DMS153 treated with DMSO at 0.1 percent for 48 hours (cell line): ENCODE data around the gene BSPRY.
"Not testable (repeated sequence)": the region's sequence is repeated elsewhere in the genome, so short reads cannot be mapped to it uniquely, and the experiment has no call there.

Source experiments
- DNase-seq: peaks from one replicate; lab custom pipeline; 2025; ENCODE audit not compliant: unreplicated experiment; lab: John Stamatoyannopoulos, UW

BSPRY gene

GRCh38 chr9:113341712-113342410 is 7.5 kb upstream of the BSPRY start:
- peak; percentile 25 for DNase-seq

DNA sequence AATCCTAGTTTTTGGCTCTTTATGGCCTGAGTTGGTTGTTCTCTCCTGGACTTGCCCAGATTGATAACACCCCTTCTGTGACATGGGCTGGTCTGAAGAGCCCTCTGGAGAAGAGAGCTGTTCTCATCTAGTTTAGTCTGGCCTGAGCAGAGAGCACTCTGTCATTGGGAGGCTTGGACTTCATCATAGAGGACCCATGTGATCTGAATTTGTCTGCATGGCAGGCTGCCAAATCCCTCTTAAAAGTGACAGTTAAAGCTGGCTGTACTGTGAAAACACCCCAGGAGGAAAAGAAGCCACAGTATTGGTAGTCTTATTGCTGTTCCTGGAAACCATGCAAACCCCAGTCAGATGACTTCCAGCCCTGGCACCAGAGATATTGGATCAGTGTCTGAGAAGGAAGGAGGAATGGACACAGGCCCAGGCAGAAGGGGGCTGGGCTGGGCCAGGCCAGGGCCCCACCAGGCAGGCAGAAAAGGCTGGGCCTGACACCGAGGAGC is 5.6 kb upstream of the BSPRY start:
- DNase-seq, result peak; percentile 95

DNA sequence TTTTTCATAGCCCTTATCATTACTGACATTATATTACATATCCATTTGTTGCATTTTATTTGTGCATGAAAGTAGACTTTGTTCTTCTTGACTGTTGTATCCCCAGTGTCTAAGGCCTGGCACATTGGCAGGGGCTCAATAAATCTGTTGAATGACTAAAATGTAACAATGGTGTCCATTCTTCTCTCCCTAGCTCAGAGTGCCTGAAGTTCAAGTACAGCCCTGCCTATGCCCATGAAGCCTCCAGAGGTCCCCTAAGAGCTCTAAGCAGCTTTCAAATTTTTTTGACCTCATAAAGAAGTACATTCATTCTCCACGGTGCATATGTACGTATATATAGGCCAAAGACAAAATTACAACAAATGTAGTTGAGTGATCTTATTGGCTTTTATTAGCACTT is 4.2 kb upstream of the BSPRY start:
- DNase-seq, result no peak

- DNase-seq, result no peak
Measured at GRCh38 chr9:113345671-113346070, 3.7 kb upstream of the BSPRY start.

DNA sequence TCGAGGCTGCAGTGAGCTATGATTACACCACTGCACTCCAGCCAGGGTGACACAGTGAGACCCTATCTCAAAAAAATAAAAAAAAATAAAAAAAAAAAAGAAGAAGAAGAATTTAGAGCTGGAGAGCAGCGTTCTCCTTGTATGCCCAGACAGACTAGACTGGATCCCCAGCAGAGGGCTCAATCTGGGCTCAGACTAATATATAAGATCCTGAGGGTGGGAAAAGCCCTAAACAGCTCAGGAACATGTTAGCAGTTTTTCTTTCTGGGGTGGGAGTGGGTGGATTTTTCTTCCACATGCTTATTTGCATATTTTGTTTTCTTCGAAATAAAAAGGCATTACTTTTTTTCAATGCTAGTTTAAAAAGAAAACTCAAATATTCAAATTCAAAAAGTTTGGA is 904 bp upstream of the BSPRY start:
- no peak for DNase-seq

DNA sequence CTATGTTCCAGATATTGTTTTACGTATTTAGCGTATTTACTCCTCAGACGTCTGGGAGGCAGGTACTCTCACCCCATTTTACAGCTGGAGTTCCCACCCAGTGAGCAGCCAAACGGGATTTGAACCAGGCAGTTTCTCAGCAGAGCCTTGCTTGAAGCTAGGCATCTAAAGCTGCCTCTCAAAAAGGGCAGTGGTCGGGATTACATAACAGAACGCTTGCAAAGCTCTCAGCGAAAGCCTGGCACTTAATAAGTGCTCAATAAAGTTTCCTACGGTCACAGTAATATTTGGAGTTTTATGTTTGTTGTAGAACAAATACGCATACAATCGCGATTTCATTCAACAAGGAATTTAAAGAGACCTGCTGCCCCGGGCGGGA is 286 bp upstream of the BSPRY start:
- DNase-seq, result no peak

GRCh38 chr9:113350107-113350661 is 843 bp downstream of the BSPRY start:
- no peak for DNase-seq

GRCh38 chr9:113350937-113351336 is 1.6 kb downstream of the BSPRY start:
- no peak for DNase-seq

- DNase-seq, result no peak
Measured at GRCh38 chr9:113352006-113352405, 2.7 kb downstream of the BSPRY start.

GRCh38 chr9:113352411-113352810 is 3.1 kb downstream of the BSPRY start:
- no peak for DNase-seq

DNA sequence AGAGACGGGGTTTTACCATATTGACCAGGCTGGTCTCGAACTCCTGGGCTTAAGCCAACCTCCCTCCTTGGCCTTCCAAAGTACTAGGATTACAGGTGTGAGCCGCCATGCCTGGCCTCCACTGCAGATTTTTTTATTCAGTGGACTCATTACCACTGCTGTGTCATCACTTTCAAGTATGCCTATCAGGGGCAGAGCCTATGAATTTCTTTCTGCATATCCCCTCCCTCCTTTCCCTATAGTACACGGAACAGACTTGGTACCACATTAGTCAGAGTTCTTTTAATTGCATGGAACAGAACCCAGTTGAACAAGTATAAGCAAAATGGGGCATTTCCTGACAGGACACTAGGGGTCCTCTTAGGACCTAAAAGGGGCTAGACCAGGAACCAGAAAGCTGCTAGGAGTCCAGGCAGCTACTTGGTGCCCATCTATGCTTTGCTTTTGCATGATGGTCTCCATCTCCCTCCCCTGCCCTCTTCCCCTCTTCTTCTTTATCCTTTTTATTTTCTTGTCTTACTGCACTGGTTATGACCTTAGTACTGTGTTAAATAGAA is 5.8 kb downstream of the BSPRY start:
- no peak for DNase-seq

DNA sequence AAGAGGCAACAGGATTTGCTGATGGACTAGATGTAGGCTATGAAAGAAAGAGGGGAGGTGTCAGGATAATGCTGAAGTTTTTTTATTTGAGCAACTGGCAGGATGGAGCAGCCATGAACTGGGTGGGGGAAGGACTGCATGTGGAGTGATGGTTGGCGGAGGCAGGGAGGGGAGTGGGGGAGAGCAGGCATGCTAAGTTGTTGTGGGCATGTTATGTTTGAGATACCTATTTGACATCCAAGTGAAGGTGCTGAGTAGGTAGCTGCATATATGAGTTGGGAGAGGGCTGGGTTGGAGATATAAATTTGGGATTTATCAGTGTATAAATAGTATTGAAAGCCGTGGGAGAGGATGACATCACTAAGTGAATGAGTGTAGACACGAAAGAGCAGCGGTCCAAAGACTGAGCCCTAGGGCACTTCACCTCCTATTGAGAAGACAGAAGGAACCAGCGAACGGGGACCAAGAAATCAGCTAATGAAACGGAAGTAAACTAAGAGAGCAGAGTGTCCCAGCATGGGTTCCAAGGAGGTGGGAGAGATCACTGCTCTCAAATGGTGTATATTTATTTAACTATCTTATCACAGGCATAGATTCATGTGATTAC is 7.4 kb downstream of the BSPRY start:
- DNase-seq, result no peak

DNA sequence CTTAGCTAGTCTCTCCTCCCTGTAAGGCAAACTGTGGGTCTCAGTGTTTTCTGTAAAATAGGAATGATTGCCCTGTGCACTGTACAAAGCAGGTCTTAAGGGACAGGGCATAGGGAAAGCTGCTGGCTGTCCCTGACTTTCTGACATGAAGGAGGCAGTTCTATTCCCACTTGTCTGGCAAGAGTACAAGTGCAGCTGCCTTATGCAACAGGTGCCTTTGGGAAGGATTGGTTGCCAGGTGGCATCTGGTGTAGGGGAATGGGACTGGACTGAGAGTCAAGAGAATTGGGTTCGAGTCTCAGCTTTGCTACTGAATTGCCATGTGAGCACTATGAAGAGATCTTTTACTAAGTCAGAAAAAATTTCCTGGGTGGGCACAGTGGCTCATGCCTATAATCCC is 10.0 kb downstream of the BSPRY start:
- no peak for DNase-seq

DNA sequence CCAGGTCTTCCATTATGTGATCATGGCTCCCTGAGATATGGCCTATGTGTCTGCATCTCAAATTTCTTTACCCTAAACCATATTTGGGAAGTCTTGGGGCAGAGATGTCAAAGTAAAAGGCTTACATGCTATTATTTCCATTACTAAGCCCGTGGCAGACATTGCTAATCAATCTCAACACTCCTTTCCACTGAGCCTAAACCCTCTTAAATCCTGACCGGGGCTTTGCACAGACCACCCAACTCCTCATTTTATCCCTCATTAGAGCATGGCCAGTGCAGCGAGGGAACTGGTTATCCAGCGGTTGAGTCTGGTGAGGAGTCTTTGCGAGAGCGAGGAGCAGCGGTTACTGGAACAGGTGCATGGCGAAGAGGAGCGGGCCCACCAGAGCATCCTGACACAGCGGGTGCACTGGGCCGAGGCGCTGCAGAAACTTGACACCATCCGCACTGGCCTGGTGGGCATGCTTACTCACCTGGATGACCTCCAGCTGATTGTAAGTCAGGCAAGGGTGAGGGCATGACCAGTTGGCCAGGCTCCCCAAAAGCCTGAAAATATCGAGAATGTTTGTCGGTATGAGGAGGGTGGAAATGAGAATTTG is 11.0 kb downstream of the BSPRY start:
- DNase-seq, result no peak

DNA sequence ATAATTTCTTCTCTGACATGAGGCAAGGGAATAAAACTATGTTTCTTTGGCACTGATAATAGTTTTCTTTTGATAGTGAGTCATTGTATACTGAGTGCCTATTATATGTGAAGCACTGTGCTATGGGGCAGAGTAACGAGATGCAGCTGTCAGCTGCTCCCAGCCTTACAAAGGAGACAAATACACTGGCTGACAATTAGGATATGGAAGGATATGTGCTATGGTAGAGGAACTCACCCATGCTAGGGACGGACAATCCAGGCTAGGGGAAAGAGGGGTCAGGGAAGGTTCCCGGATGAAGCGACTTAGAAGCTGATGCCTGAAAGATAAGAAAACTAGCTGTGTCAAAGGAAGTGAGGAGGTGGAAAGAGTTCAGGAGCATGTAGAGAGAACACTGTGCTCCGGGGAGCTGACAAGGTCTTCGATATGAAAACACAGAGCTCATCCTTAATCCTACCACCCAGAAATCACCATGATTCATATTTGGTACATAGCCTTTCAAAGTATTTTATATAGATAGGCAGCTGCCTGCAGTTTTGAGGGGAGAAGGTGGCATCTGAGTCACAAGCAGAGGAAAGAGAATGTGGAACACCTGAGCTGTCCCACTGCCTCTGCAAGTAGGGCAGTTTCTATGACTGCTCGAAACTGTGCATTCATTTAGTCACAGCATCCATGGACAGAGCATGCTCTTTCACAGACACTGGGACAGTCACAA is 12.1 kb downstream of the BSPRY start:
- DNase-seq, result no peak

GRCh38 chr9:113363336-113363735 is 14.0 kb downstream of the BSPRY start:
- DNase-seq, result no peak

DNA sequence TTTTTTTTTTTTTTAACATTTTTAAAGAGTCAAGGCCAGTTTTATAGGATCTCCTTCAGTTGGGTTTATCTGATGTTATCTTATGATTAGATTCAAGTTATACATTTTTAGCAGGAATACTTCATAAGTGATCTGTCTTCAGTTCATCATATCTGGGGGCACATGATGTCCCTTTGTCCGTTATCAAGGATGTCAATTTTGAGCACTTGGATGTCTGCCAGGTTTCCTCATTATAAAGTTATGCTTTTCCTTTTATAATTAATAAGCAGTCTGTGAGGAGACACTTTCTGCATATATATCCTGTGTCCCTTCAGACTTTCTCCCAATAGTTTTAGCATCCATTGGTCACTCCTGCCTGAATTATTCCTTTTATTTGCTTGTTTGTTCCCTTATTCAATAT is 15.6 kb downstream of the BSPRY start:
- no peak for DNase-seq

GRCh38 chr9:113365652-113366051 is 16.3 kb downstream of the BSPRY start:
- not testable (repeated sequence) for DNase-seq

DNA sequence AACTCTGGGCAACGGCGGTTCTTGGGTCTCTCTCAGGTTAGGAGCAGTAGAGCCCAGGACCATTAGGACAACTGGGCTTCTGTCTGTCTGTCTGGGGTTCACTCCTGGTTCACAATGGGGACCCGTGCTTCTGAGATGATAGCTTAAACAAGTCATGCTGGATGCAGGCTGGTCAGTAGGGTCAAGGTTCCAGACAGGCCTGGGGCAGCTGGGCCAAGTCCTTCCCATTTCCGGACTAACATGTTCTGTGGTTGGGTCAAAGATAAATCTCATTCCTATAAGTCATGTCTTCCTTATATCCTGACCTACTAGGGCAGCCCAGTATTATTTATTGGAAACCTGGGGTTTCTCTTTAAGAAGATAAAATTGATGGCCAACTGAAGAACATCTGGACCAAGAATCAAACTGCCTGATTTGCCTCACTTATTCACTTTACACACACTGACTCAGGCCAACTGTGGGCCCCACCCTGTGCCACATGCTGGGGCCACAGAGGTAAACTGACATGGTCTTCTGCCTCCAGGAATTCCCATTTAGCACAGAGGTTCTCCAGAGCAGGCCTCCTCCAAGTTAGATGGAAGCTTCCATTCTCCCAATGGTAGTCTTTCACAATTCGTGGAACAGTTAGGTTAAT is 19.1 kb downstream of the BSPRY start:
- DNase-seq, result no peak

DNA sequence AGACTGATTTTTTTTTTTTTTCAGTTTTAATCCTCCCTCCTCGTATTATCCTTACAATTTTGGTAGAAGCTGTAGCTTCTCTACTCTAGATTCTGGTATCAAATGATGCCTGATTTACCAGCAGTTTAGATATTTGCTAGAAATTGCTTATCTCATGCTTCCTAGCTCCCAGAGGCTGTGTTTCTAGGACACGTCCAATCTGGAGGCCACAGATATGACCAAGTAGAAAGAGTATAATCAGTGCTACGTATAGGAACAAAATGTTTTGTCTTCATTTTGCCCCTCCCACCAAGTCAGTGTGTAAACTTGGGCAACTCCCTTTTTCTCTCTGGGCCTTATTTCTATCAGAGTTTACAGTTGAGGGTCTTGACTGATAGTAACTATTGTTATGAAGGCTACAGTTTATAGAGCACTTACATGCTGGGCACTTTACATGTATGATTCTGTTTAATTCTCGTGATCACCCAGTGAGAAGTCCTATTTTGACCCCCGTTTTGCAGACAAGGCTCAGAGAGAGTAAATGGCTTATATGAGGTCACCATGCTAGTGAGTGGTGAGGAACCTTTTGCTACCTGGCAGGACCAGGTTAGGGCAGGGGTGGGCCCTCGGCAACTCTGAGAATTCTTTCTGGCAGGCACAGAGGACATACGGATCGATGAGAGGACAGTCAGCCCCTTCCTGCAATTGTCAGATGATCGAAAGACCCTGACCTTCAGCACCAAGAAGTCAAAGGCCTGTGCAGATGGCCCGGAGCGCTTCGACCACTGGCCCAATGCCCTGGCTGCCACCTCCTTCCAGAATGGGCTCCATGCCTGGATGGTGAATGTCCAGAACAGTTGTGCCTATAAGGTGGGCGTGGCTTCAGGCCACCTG is 19.9 kb downstream of the BSPRY start:
- DNase-seq, result no peak
